ENCODE results near the gene ARPC5L. TPM values are rescaled to one million over a fixed set of nuclear protein-coding genes. Genes with fewer than 3 reads are reported as not detected.

The ARPC5L gene
- total RNA-seq, 1 donor from 2014 or later: 42.1 TPM

DNA sequence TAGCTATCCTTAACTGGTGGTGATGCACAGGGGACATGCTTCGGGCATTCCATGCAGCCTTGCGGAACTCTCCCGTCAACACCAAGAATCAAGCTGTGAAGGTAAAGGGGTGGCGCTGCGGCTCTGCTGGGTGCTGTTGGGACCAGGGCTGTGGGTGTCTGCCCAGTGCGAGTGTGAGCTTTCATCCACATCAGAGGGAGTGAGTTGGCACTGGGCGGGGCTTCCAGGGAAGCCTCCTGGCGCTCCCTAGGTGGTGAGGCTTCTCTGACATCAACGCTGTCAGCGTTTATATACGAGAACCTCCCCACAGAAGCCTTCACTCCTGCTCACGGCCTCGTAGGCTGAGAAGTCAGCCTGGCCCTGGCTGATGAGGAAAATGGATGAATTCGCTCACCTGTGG is 11.7 kb downstream of the ARPC5L start:
- Histone ChIP-seq H3K27me3 (no peaks in the 10 kb centered on the region), H3K9me3 (no peaks in the 10 kb centered on the region), H3K4me1 (peaks cover 39% of the 10 kb centered on the region), H3K27ac (peak overlapping the region; percentile 60), H3K4me3 (no peak overlapping the region), H3K36me3 (peaks cover 56% of the 10 kb centered on the region)
- no peak for ATAC-seq
- no peak for TF ChIP-seq CTCF (IDR thresholded peaks at IDR 0.05)
- intact Hi-C loops (cut with DNase I): no loop called here
- no peak for DNase-seq

- ATAC-seq (no peak), DNase-seq (no peak)
- no peaks in the 10 kb centered on the region for H3K9me3 ChIP-seq
- no peaks in the 10 kb centered on the region for H3K27me3 ChIP-seq
- H3K4me1 ChIP-seq: peaks cover 36% of the 10 kb centered on the region
- intact Hi-C loops (cut with DNase I): no loop called here
- no peak overlapping the region for H3K27ac ChIP-seq
- no peak overlapping the region for H3K4me3 ChIP-seq
- H3K36me3 ChIP-seq: peaks cover 75% of the 10 kb centered on the region
- no peak for TF ChIP-seq CTCF (IDR thresholded peaks at IDR 0.05)
These were observed 13.6 kb downstream of the ARPC5L start for GRCh38 chr9:124875501-124875900.

DNA sequence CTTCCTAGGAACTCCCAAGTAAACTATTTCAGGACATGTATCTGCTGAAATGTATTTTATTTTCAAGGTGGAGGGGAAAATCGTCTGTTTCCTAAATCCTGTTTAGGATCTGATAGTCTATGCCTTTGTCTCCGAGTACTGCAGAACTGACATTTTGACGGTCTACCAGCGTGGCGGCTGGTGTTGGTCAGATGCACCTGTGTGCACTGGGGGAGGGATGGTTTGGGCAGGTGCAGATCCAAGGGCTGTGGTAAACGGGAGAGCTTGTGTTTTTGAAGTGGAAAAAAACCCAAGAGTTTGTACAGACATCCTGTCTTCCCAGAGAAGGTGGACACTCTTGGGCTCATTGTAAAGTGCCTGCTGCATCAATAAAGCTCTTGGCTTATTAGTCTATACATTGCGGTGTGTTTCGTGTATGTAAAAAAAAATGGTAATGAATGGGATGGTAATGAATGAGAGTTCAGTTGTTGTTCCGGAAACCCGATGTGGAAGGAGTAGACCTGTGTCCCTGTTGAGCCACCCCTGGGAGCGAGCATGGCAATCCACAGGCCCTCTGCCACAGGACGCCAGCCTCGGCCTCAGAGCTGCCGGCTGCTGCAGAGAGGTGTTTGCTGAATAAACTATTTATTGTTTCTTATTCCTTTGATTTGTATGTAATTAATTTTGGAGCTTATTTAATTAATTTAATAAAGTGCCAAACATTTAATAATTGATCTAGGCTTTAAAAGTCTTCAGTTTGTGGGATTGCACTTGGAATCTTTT is 15.3 kb downstream of the ARPC5L start:
- intact Hi-C loops (cut with DNase I): no loop called here

DNA sequence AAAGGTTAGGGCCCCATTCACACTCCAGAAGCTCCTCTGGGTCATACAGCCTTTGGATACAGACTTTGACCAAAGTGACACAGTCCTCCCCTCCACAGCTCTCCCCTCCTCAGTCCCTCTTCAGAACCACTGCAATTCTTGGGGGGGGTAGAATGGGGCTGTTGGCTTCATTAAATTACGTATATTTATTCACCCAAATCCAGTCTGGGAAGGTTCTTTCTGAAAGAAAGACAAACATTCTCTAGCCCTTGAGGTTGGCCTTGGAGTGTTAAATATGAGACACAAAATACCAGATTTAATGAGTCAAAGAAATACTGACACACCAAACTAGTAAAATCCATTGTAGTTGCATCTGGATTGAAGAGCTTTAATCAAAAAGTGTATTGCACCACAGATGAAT is 16.1 kb downstream of the ARPC5L start:
- peaks cover 13% of the 10 kb centered on the region for H3K4me1 ChIP-seq
- intact Hi-C loops (cut with DNase I): no loop called here
- ATAC-seq (peak; percentile 27), DNase-seq (no peak)
- H3K36me3 ChIP-seq: peaks cover 99% of the 10 kb centered on the region
- TF ChIP-seq CTCF (IDR thresholded peaks at IDR 0.05): no peak
- H3K9me3 ChIP-seq: no peaks in the 10 kb centered on the region
- H3K27ac ChIP-seq: no peak overlapping the region
- H3K27me3 ChIP-seq: no peaks in the 10 kb centered on the region
- H3K4me3 ChIP-seq: no peak overlapping the region

More for the DNA sequence above, 15.3 kb downstream of the ARPC5L start:
- Histone ChIP-seq H3K9me3 (no peaks in the 10 kb centered on the region), H3K36me3 (peaks cover 92% of the 10 kb centered on the region), H3K27ac (no peak overlapping the region), H3K4me3 (no peak overlapping the region), H3K27me3 (no peaks in the 10 kb centered on the region), H3K4me1 (peaks cover 21% of the 10 kb centered on the region)
- DNase-seq: no peak
- ATAC-seq: no peak
- TF ChIP-seq CTCF (IDR thresholded peaks at IDR 0.05): no peak

GRCh38 chr9:124878518-124878917 is 16.6 kb downstream of the ARPC5L start:
- intact Hi-C loops (cut with DNase I): no loop called here
- ATAC-seq (no peak), DNase-seq (no peak)
- Histone ChIP-seq H3K27me3 (no peaks in the 10 kb centered on the region), H3K4me3 (no peak overlapping the region), H3K36me3 (peaks cover 96% of the 10 kb centered on the region), H3K27ac (peak overlapping the region; percentile 36), H3K9me3 (no peaks in the 10 kb centered on the region), H3K4me1 (peaks cover 8% of the 10 kb centered on the region)
- TF ChIP-seq CTCF (IDR thresholded peaks at IDR 0.05): no peak

Data from upper lobe of right lung (tissue), 1 donor.